ENCODE data around the gene CD36. TPM values are rescaled to one million over a fixed set of nuclear protein-coding genes. Genes with fewer than 3 reads are reported as not detected.
"Not testable (repeated sequence)": the region's sequence is repeated elsewhere in the genome, so short reads cannot be mapped to it uniquely, and the experiment has no call there.

CD36 gene
- total RNA-seq, 2 experiments from 2014 or later = not detected

DNA sequence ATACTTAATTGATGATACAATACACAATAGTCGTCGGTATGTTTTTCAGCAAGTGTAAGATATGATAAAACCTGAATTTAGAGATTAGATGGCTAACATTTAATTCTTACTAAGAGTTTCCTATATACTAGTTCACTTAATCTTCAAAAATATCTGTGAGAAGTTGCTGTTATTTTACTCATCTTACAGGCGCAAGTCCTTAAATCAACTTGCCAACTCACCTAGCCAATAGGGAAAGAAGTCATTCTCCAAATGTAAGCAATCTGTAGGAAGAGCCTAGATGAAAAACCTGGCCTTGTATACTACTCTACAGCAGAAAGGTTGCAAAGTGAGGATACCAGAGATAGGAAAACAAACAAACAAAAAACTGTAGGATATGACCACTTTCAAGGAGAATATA lies 10.6 kb downstream of the CD36 start:
- H3K4me1 Mint-ChIP-seq = no peaks in the 10 kb centered on the region
- H3K36me3 Mint-ChIP-seq (ENCODE audit: low read depth) = no peaks in the 10 kb centered on the region
- H3K9me3 Mint-ChIP-seq = no peaks in the 10 kb centered on the region
- H3K4me3 Mint-ChIP-seq = no peak overlapping the region
- H3K27ac Mint-ChIP-seq = no peak overlapping the region
- ChIA-PET CTCF (no interaction called here), POLR2A (no interaction called here)
- DNase-seq = no peak
- no peaks in the 10 kb centered on the region for H3K27me3 Mint-ChIP-seq

DNA sequence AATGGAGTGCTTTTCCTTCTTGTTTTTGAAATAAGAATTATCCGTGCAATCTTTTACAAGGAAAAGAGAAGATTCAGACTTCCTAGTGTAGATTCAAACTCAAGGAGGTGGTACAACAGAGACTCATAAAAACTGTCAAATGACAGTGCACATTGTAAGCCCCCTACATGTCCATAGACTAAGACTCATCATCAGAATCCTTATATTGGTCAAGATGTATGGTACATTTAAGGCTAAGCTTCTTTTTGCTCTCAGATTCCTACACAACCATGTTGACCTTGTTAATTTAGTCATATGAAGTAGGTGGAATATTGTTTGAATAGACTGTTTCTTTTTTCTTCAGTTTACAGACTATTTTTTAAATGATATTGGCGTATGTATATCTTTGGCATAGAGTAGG lies 11.6 kb downstream of the CD36 start:
- no peaks in the 10 kb centered on the region for H3K9me3 Mint-ChIP-seq
- no peaks in the 10 kb centered on the region for H3K36me3 Mint-ChIP-seq (ENCODE audit: low read depth)
- no peaks in the 10 kb centered on the region for H3K4me1 Mint-ChIP-seq
- POLR2A ChIA-PET = no interaction called here
- DNase-seq = no peak
- no peak overlapping the region for H3K27ac Mint-ChIP-seq
- no peaks in the 10 kb centered on the region for H3K27me3 Mint-ChIP-seq
- no peak overlapping the region for H3K4me3 Mint-ChIP-seq
- CTCF ChIA-PET = no interaction called here

DNA sequence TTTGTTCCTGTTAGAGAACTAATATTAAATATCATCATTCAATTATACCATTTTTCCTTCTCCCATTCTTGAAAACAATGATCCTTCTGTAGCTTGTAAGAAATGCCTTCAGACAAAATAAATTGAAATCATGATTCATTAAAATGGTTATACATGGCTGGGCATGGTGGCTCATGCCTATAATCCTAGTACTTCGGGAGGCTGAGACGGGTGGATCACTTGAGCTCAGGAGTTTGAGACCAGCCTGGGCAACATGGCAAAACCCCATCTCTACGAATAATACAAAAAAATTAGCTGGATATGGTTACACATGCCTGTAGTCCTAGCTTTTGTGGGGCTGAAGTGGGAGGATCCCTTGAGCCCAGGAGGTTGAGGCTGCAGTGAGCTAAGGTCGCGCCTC lies 13.0 kb downstream of the CD36 start:
- Mint-ChIP-seq H3K4me3 (no peak overlapping the region), H3K36me3 (ENCODE audit: low read depth) (no peaks in the 10 kb centered on the region), H3K4me1 (no peaks in the 10 kb centered on the region), H3K27ac (no peak overlapping the region), H3K27me3 (no peaks in the 10 kb centered on the region), H3K9me3 (no peaks in the 10 kb centered on the region)
- ChIA-PET POLR2A (no interaction called here), CTCF (no interaction called here)
- DNase-seq = no peak

GRCh38 chr7:80653244-80653643 lies 14.8 kb downstream of the CD36 start:
- Mint-ChIP-seq H3K4me3 (no peak overlapping the region), H3K27me3 (no peaks in the 10 kb centered on the region), H3K4me1 (no peaks in the 10 kb centered on the region), H3K9me3 (no peaks in the 10 kb centered on the region), H3K36me3 (ENCODE audit: low read depth) (no peaks in the 10 kb centered on the region), H3K27ac (no peak overlapping the region)
- ChIA-PET CTCF (no interaction called here), POLR2A (no interaction called here)
- no peak for DNase-seq

- POLR2A ChIA-PET = no interaction called here
- H3K27ac Mint-ChIP-seq = no peak overlapping the region
- H3K4me1 Mint-ChIP-seq = no peaks in the 10 kb centered on the region
- no peaks in the 10 kb centered on the region for H3K27me3 Mint-ChIP-seq
- H3K36me3 Mint-ChIP-seq (ENCODE audit: low read depth) = no peaks in the 10 kb centered on the region
- H3K4me3 Mint-ChIP-seq = no peak overlapping the region
- CTCF ChIA-PET = no interaction called here
- no peaks in the 10 kb centered on the region for H3K9me3 Mint-ChIP-seq
- DNase-seq = no peak
These were observed 16.5 kb downstream of the CD36 start for GRCh38 chr7:80654887-80655340.

DNA sequence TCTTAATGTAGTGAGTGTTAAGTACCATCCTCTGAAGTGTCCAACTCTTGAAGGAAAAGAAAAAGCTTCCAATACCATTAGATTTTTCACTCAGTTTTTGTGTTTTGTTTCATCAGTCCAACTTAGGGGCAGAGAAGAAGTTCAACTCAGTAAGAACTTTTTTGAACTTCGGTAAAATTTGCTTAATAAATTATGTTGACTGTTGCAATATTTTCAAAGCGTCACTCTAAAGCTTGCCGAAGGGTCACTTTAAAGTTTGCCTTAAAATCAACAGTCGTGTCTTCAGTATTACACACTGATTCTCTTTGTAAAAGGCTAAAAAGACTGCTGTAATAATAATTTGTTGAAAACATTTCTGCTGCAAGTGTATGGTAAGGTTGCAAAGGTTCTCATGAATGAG lies 17.6 kb downstream of the CD36 start:
- POLR2A ChIA-PET = no interaction called here
- CTCF ChIA-PET = no interaction called here
- DNase-seq = no peak
- H3K27ac Mint-ChIP-seq = no peak overlapping the region
- H3K36me3 Mint-ChIP-seq (ENCODE audit: low read depth) = no peaks in the 10 kb centered on the region
- H3K9me3 Mint-ChIP-seq = no peaks in the 10 kb centered on the region
- no peaks in the 10 kb centered on the region for H3K4me1 Mint-ChIP-seq
- H3K4me3 Mint-ChIP-seq = no peak overlapping the region
- no peaks in the 10 kb centered on the region for H3K27me3 Mint-ChIP-seq

GRCh38 chr7:80659120-80660055 lies 20.9 kb downstream of the CD36 start:
- ChIA-PET POLR2A (no interaction called here), CTCF (no interaction called here)
- Mint-ChIP-seq H3K27me3 (no peaks in the 10 kb centered on the region), H3K27ac (no peak overlapping the region), H3K4me3 (no peak overlapping the region), H3K9me3 (no peaks in the 10 kb centered on the region), H3K36me3 (ENCODE audit: low read depth) (no peaks in the 10 kb centered on the region), H3K4me1 (no peaks in the 10 kb centered on the region)
- no peak for DNase-seq

DNA sequence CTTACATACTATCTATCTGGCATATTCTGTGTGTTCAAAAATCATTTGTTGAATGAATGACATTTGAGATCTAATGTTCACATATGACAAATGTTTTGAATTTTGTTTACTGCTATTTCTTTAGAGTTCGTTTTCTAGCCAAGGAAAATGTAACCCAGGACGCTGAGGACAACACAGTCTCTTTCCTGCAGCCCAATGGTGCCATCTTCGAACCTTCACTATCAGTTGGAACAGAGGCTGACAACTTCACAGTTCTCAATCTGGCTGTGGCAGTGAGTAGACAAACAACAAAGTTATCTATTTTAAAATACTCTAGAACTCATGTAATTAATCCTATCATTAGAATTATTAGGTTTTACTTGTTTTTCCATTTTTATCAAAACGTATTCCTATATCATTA lies 22.5 kb downstream of the CD36 start:
- H3K27me3 Mint-ChIP-seq = no peaks in the 10 kb centered on the region
- no peak overlapping the region for H3K4me3 Mint-ChIP-seq
- H3K27ac Mint-ChIP-seq = no peak overlapping the region
- H3K4me1 Mint-ChIP-seq = no peaks in the 10 kb centered on the region
- ChIA-PET POLR2A (no interaction called here), CTCF (no interaction called here)
- H3K9me3 Mint-ChIP-seq = no peaks in the 10 kb centered on the region
- H3K36me3 Mint-ChIP-seq (ENCODE audit: low read depth) = no peaks in the 10 kb centered on the region
- DNase-seq = no peak

DNA sequence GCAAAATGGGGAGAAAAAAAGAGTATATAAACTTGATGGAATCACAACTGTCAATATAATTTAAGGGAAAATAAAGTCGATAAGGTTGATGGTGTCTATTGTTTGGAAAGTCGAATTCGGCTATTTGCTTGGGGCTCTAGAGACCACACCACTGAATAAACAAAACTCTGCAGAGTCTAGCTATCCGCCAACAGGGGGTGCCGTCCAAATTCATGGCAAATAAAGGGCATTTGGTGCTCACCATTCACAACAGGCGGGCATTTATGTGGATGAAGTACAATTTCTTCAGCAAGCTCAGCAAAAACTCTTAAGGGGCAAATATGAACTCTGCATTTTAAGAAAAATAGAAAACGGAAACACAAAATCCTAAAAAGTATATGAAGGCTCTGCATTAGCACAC lies 23.3 kb downstream of the CD36 start:
- POLR2A ChIA-PET = no interaction called here
- Mint-ChIP-seq H3K36me3 (ENCODE audit: low read depth) (no peaks in the 10 kb centered on the region), H3K4me1 (no peaks in the 10 kb centered on the region), H3K4me3 (no peak overlapping the region), H3K27ac (no peak overlapping the region), H3K9me3 (no peaks in the 10 kb centered on the region), H3K27me3 (no peaks in the 10 kb centered on the region)
- CTCF ChIA-PET = no interaction called here
- DNase-seq = no peak

DNA sequence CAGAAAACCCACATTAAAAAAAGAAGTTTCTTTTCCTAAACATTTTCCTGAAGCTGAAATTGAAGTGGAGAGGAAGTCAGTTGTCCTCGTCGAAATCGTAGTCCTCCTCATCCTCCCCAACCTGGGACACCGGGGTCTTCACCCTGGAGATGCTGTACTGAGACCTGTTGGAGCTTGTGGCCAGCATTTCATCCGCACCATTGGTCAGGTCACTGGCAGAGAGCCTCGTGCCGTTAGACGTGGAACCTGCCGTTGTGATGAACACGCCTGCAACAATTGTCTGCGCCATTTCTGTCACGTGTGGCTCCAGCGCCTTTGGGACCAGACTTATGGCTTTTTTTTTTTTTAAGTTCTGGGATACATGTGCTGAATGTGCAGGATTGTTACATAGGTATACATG lies 23.8 kb downstream of the CD36 start:
- H3K4me3 Mint-ChIP-seq = no peak overlapping the region
- no peak for DNase-seq
- H3K36me3 Mint-ChIP-seq (ENCODE audit: low read depth) = no peaks in the 10 kb centered on the region
- ChIA-PET POLR2A (no interaction called here), CTCF (interaction anchor here (1.6 kb wide), 1 partner anchor 13 kb away, joined by 3 read pairs; no protein-coding TSS in a partner anchor)
- no peaks in the 10 kb centered on the region for H3K4me1 Mint-ChIP-seq
- no peaks in the 10 kb centered on the region for H3K27me3 Mint-ChIP-seq
- H3K9me3 Mint-ChIP-seq = no peaks in the 10 kb centered on the region
- no peak overlapping the region for H3K27ac Mint-ChIP-seq

GRCh38 chr7:80665526-80665925 lies 27.1 kb downstream of the CD36 start:
- Mint-ChIP-seq H3K4me3 (no peak overlapping the region), H3K27me3 (no peaks in the 10 kb centered on the region), H3K4me1 (no peaks in the 10 kb centered on the region), H3K36me3 (ENCODE audit: low read depth) (no peaks in the 10 kb centered on the region), H3K27ac (no peak overlapping the region), H3K9me3 (no peaks in the 10 kb centered on the region)
- ChIA-PET CTCF (no interaction called here), POLR2A (no interaction called here)
- no peak for DNase-seq

GRCh38 chr7:80666376-80666775 lies 27.9 kb downstream of the CD36 start:
- no peaks in the 10 kb centered on the region for H3K36me3 Mint-ChIP-seq (ENCODE audit: low read depth)
- no peaks in the 10 kb centered on the region for H3K9me3 Mint-ChIP-seq
- POLR2A ChIA-PET = no interaction called here
- DNase-seq = no peak
- no peak overlapping the region for H3K27ac Mint-ChIP-seq
- H3K27me3 Mint-ChIP-seq = no peaks in the 10 kb centered on the region
- no peaks in the 10 kb centered on the region for H3K4me1 Mint-ChIP-seq
- H3K4me3 Mint-ChIP-seq = no peak overlapping the region
- CTCF ChIA-PET = no interaction called here

GRCh38 chr7:80669367-80669766 lies 30.9 kb downstream of the CD36 start:
- DNase-seq; CTCF ChIA-PET; H3K9me3 Mint-ChIP-seq; H3K4me1 Mint-ChIP-seq; H3K27me3 Mint-ChIP-seq; H3K27ac Mint-ChIP-seq; H3K4me3 Mint-ChIP-seq; POLR2A ChIA-PET; H3K36me3 Mint-ChIP-seq (ENCODE audit: low read depth): not testable (repeated sequence)

GRCh38 chr7:80671744-80672143 lies 33.3 kb downstream of the CD36 start:
- Mint-ChIP-seq H3K9me3 (no peaks in the 10 kb centered on the region), H3K4me1 (no peaks in the 10 kb centered on the region), H3K36me3 (ENCODE audit: low read depth) (no peaks in the 10 kb centered on the region), H3K27ac (no peak overlapping the region), H3K4me3 (no peak overlapping the region), H3K27me3 (no peaks in the 10 kb centered on the region)
- POLR2A ChIA-PET = no interaction called here
- CTCF ChIA-PET = no interaction called here
- no peak for DNase-seq

Measured in activated CD4-positive, alpha-beta memory T cell treated with anti-CD3 and anti-CD28 coated beads, Interleukin-2, amount 10 ng/mL, durations not matched to agents 7 days and 5 days (primary cell).